Peyer's patch (tissue), 4 donors: Measurements from ENCODE around the gene SKIL.

Source experiments
- CTCF ChIP-seq, 6 experiments: fragments of 450-650 bp in 4 of 6; fragments of 200-600 bp in 2 of 6; sonication (generic) in 1 of 6; IDR thresholded peaks; one replicate each; pipeline ENCODE4 v1.5.1; 2017 to 2019; ENCODE audit warnings: antibody characterized with exemption in 6 of 6, mild to moderate bottlenecking in 3 of 6, moderate library complexity in 1 of 6
- POLR2A ChIP-seq, 2 donors: fragments of 450-650 bp; IDR thresholded peaks; one replicate each; pipeline ENCODE4 v1.5.1; 2017; ENCODE audit warnings: antibody characterized with exemption in 2 of 2, mild to moderate bottlenecking in 2 of 2, moderate library complexity in 2 of 2

GRCh38 chr3:170386468-170386867 lies 29.0 kb downstream of the SKIL start:
- no peak for TF ChIP-seq CTCF (IDR thresholded peaks at IDR 0.05)
- no peak for TF ChIP-seq POLR2A (IDR thresholded peaks at IDR 0.05)
